Mesodermal cell (in vitro differentiated cells): ENCODE results near the gene VPS8. TPM values are rescaled to one million over a fixed set of nuclear protein-coding genes. Genes with fewer than 3 reads are reported as not detected.

Experiments
- H3K27ac ChIP-seq: 2 replicates; pipeline ENCODE4 v1.7.0; 2013; ENCODE audit warnings: mild to moderate bottlenecking, low read depth, low read length, moderate library complexity; ENCODE audit not compliant: severe bottlenecking
- H3K36me3 ChIP-seq: 2 replicates; pipeline ENCODE4 v1.7.1; 2013; ENCODE audit warnings: mild to moderate bottlenecking, low read length, moderate library complexity; ENCODE audit not compliant: control insufficient read depth, insufficient read depth
- H3K4me1 ChIP-seq: one replicate; pipeline ENCODE4 v1.7.1; 2013; ENCODE audit warnings: mild to moderate bottlenecking, low read length; ENCODE audit not compliant: insufficient read depth, control insufficient read depth, poor library complexity, severe bottlenecking
- H3K4me3 ChIP-seq: 2 replicates; pipeline ENCODE4 v1.7.0; 2013; ENCODE audit warnings: low read length, control low read depth, mild to moderate bottlenecking; ENCODE audit not compliant: insufficient read depth, poor library complexity, severe bottlenecking; ENCODE audit errors: extremely low read depth
- H3K9me3 ChIP-seq: 2 replicates; pipeline ENCODE4 v1.7.1; 2013; ENCODE audit warnings: mild to moderate bottlenecking, low read length, moderate library complexity; ENCODE audit not compliant: control insufficient read depth
- WGBS, 2 experiments: methylation state at CpG; one replicate each; pipeline ENCODE4 v1.1.5; 2013; ENCODE audit warnings: missing lambda C conversion rate in 2 of 2; ENCODE audit not compliant: insufficient coverage in 2 of 2; 5-methylcytosine and 5-hydroxymethylcytosine counted together
- polyA plus RNA-seq, 2 experiments: library from polyadenylated mRNA; stranded (reverse); fragments of 50-300 nt; gene quantifications; one replicate each; pipeline ENCODE4 v1.2.3, GENCODE V29; 2013

The VPS8 gene, protein sequence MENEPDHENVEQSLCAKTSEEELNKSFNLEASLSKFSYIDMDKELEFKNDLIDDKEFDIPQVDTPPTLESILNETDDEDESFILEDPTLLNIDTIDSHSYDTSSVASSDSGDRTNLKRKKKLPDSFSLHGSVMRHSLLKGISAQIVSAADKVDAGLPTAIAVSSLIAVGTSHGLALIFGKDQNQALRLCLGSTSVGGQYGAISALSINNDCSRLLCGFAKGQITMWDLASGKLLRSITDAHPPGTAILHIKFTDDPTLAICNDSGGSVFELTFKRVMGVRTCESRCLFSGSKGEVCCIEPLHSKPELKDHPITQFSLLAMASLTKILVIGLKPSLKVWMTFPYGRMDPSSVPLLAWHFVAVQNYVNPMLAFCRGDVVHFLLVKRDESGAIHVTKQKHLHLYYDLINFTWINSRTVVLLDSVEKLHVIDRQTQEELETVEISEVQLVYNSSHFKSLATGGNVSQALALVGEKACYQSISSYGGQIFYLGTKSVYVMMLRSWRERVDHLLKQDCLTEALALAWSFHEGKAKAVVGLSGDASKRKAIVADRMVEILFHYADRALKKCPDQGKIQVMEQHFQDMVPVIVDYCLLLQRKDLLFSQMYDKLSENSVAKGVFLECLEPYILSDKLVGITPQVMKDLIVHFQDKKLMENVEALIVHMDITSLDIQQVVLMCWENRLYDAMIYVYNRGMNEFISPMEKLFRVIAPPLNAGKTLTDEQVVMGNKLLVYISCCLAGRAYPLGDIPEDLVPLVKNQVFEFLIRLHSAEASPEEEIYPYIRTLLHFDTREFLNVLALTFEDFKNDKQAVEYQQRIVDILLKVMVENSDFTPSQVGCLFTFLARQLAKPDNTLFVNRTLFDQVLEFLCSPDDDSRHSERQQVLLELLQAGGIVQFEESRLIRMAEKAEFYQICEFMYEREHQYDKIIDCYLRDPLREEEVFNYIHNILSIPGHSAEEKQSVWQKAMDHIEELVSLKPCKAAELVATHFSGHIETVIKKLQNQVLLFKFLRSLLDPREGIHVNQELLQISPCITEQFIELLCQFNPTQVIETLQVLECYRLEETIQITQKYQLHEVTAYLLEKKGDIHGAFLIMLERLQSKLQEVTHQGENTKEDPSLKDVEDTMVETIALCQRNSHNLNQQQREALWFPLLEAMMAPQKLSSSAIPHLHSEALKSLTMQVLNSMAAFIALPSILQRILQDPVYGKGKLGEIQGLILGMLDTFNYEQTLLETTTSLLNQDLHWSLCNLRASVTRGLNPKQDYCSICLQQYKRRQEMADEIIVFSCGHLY (N-terminal part only)
- polyA plus RNA-seq (2013, experiment 1 of 2), result 32.2 TPM
- polyA plus RNA-seq (2013, experiment 2 of 2), result 30.0 TPM

DNA sequence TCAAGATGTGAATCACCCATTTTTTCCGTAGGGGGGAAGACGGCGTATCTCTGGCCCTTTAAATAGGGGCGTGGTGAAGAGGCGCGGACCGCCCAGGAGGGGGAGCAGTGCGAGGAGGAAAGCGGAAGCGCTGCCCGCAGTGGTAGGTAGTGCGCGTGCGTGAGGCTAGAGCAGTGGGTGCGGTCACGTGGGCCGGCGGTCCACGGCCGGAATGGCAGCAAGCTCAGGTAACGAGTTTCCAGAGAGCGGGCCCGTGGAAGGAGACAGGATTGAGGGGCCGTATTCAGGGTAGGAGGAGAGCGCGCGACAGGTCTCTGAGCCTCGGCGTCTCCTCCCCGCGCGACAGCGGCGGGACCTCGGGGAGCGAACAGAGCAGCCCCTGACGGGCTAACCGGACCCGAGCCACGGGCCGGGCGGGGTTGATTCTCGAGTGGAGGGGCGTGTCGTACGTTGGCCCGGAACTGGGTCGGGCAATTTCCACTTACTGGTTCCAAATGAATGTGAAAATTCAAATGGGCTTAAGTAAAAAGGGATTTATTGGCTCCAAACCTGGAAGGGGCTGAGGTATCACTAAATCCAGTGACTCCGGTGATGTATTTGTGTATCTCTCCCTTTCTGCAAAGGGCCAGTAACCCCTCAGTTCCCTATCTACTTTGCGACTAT, at the start of gene VPS8:
Gene VPS8 (plus strand): TSS at position 168 of the 663 bp plus-strand sequence. CDS start 12,467 bp downstream, outside the sequence.
- Histone ChIP-seq H3K27ac (no peak within 1 kb of the TSS), H3K4me1 (peaks cover 16% of the 10 kb centered on the region), H3K4me3 (peak within 1 kb of the TSS; percentile 60), H3K9me3 (no peaks in the 10 kb centered on the region), H3K36me3 (peaks cover 5% of the 10 kb centered on the region)
- WGBS, 2 experiments, result 0 to 1% methylated on average over 34 to 38 of the region's 50 CpGs

DNA sequence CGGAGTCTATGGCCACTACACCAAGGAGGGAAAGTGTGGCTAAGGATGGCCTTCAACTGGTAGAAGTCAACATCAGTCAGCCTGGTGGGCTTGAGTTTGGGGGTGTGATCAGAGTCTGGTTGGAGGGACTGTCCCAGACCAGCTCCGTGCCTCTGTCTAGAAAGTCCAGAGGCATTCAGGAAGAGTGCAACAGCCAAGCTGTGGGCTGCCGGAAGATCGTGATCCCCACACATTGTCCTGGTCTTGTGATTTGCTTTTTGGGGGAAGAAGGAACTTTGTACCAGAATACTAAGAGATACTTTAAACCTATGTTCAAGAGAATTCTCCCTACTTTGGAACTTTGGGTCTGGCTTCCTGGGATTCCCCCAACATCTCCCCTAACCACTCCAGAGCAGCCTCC, 47.8 kb upstream of the VPS8 start:
- H3K27ac ChIP-seq, result no peak overlapping the region
- 83 to 100% methylated on average over 2 of the region's 4 CpGs for whole genome bisulfite sequencing, 2 experiments
- peaks cover 12% of the 10 kb centered on the region for H3K4me1 ChIP-seq
- no peak overlapping the region for H3K4me3 ChIP-seq
- no peaks in the 10 kb centered on the region for H3K9me3 ChIP-seq
- H3K36me3 ChIP-seq, result no peaks in the 10 kb centered on the region

DNA sequence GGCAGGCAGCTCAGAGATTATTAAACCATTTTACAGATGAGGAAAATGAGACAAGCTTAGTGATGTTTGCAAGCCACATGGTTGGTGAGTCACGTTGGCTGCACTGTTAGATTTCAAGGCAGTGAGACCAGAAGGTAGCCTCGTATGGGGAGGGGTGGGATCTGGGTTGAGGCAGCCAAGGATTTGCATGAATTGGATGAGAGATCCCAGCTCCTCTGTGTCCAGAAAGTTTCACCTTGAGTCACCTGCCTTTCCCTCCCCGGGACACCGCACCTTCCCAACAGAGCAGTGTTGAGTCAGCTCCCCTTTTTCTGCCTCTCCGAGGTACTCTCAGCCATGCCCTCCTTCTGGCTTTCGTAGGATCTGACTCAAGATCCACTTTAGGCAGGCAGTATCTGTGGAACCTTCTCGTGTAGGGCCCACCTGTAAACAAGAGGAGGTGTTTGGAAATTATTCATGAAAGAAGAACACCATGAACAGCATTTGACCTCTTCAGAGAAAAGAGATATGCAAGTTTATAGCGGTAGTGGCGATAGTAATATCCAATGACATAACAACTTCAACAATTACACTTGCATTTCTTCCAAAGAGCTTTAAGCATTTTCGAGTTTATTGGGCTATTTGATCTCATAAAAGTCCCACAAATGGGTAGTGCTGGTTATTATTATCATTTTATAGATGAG, 46.8 kb upstream of the VPS8 start:
- no peak overlapping the region for H3K4me3 ChIP-seq
- 89 to 90% methylated on average over 6 to 8 of the region's 10 CpGs for WGBS, 2 experiments
- H3K27ac ChIP-seq, result no peak overlapping the region
- peaks cover 20% of the 10 kb centered on the region for H3K4me1 ChIP-seq
- no peaks in the 10 kb centered on the region for H3K9me3 ChIP-seq
- no peaks in the 10 kb centered on the region for H3K36me3 ChIP-seq

DNA sequence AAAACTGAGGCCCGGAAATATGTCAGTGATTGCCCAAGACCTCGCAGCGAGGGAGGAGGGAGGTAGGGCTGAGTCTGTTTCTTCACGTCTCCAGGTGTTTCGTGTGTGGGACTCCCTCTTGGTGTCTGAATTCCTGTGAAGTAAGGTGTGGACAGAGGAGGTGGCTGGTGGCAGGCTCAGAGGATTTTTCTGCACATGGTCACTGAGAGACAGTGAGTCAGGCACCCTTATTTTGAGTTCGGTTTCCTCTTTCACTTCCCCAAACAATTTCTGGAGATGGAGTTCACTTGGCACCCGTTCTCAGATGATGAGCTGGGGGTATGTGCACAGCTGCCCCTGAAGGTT, 46.3 kb upstream of the VPS8 start:
- Histone ChIP-seq H3K36me3 (no peaks in the 10 kb centered on the region), H3K27ac (no peak overlapping the region), H3K4me3 (no peak overlapping the region), H3K4me1 (peaks cover 19% of the 10 kb centered on the region), H3K9me3 (no peaks in the 10 kb centered on the region)
- WGBS, 2 experiments, result 88 to 97% methylated on average over 3 to 5 of the region's 7 CpGs

DNA sequence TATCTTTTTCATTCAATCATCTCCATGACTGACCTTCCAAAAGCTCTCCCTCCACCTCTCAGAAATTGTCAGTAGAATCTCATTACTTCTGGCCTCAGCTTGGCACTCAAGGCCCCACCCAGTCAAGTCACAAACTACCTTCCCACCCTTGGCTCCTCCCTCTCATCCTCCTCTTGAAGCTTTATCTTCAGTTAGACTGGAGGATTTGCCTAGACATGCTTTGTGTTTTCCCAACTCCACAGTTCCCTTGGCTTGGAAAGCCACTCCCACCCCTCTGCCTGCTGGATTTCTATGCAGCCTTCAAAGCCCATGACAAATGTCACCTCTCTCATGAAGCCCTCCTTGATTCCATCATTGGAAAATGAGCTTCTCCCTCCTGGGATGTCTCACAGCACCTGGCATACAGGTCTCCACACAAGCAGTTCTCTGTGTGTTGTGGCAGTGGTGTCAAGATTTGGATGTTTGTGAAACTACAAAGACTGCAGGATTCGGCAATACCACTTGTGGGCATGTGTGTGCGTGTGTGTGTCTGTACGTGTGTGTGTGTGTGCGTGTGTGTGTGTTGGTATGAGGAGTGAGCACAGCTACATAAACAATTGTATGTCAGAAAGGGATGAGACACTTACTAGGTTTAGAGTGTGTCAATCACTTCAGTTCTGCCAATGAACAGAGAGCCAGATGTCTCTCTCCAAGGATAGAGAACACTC, 45.3 kb upstream of the VPS8 start:
- WGBS, 2 experiments, result 75 to 91% methylated on average over 4 of the region's 4 CpGs
- H3K36me3 ChIP-seq, result no peaks in the 10 kb centered on the region
- H3K4me3 ChIP-seq, result no peak overlapping the region
- H3K27ac ChIP-seq, result no peak overlapping the region
- peaks cover 23% of the 10 kb centered on the region for H3K4me1 ChIP-seq
- H3K9me3 ChIP-seq, result no peaks in the 10 kb centered on the region

DNA sequence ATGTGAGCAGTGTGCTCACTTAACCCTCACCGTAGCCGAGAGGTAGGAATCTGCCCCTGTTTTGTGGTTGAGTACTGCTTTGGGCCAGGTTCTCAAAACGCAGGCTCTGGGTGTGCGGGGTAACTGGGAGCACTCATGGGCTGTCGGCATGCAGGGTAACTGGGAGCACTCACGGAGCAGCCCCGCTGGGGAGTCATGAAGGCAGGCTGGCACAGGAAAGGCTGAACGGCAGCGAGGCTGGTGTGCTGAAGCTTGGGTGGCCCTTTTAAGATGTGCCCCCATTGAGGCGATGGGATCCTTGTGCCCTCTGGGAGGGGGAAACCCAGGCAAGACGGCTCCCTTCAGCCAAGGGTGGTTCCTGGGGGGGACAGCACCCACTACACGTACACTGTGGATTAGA, 44.6 kb upstream of the VPS8 start:
- peaks cover 23% of the 10 kb centered on the region for H3K4me1 ChIP-seq
- H3K36me3 ChIP-seq, result no peaks in the 10 kb centered on the region
- H3K9me3 ChIP-seq, result no peaks in the 10 kb centered on the region
- H3K27ac ChIP-seq, result no peak overlapping the region
- 94 to 96% methylated on average over 10 to 11 of the region's 12 CpGs for WGBS, 2 experiments
- H3K4me3 ChIP-seq, result no peak overlapping the region

DNA sequence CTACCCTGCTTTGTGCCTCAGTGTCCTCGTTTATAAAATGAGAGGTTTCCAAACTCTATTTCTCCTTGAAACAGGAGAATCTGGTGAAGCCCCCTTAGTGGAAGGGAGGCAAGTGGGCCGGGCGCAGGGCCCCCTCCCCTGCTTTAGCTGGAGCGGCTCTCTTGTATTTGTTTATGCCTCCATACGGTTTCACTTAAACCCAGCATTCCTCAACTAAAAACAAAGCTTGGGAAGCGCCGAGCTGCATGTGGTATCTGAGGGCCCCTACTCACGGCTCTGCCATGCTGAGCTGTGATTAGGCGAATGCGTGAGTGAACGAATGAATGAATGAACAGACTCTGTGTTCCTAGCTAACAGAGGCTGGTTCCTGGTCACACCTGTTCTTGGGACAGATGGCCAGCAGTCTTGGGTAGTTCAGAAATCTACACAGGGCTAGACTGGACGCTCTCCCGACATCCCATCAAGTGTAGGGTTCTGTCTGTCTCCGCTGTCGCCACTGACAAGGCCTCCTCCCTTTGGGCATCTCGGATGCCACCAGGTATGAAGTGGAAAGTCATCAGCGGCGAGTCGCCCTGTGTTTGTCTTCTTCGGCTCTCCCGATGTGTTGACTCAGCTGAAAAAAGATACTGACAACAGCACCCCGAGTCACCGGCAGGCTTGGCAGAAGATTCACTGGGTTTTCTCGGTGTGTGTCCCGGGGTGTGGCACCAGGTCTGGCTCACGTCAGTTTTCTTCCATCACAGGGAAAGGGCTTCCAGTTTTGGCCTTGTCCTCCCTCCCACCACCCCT, 42.4 kb upstream of the VPS8 start:
- WGBS, 2 experiments, result 90% methylated on average over 18 to 22 of the region's 26 CpGs
- H3K4me1 ChIP-seq, result peaks cover 27% of the 10 kb centered on the region
- no peak overlapping the region for H3K27ac ChIP-seq
- H3K36me3 ChIP-seq, result no peaks in the 10 kb centered on the region
- no peak overlapping the region for H3K4me3 ChIP-seq
- no peaks in the 10 kb centered on the region for H3K9me3 ChIP-seq

DNA sequence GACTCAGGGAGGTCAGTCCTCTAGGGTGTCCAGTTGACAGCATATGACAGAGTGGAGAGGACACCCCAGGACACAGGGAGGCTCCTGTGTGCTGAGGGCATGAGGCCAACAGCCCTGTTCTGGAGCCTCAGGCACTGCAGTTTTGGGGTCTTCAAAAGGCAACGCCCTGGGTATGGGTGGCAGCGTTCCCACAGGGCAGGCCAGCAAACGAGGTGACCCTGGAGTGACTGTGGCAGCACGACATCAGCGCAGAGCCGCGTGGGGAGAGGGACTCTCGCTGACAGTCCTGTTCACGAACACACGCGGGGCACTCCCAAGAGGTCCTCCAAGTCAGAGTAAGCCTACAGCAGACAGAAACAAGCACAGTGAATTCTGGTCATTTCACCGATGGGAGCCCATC, 41.4 kb upstream of the VPS8 start:
- no peak overlapping the region for H3K4me3 ChIP-seq
- peaks cover 27% of the 10 kb centered on the region for H3K4me1 ChIP-seq
- WGBS, 2 experiments, result 93 to 96% methylated on average over 12 of the region's 12 CpGs
- no peaks in the 10 kb centered on the region for H3K36me3 ChIP-seq
- H3K9me3 ChIP-seq, result no peaks in the 10 kb centered on the region
- no peak overlapping the region for H3K27ac ChIP-seq
